Breast epithelium (tissue), 3 donors: Measurements from ENCODE around the gene BFSP2.

ENCODE experiments used
- POLR2A ChIP-seq: fragments of 450-650 bp; IDR thresholded peaks from one replicate; pipeline ENCODE4 v1.6.1; 2016; ENCODE audit warnings: antibody characterized with exemption, mild to moderate bottlenecking, moderate library complexity
- TF ChIP-seq, protein P1 (sequence below), 3 donors: fragments of 450-650 bp; IDR thresholded peaks; one replicate each; pipeline ENCODE4 v1.5.1; 2016 to 2017; ENCODE audit warnings: antibody characterized with exemption in 3 of 3, mild to moderate bottlenecking in 3 of 3, moderate library complexity in 3 of 3

DNA sequence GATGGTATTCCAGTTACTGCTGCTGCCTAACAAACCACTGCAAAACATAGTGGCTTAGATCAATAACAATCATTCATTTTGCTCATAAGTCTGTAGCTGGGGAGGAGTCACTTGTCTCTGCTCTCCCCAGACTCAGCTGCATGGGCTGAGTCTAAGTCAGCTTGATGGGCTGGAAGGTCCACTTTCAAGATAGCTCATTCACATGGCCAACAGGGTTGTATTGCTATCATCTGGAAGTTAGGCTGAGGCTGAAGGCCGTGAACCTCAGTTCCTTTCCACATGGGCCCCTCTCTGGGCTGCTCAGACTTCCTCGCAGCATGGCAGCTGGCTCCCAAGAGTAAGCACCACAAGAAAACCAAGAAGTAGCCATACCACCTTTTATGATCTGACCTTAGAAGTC is 28.7 kb upstream of the BFSP2 start:
- TF ChIP-seq, protein P1, sequence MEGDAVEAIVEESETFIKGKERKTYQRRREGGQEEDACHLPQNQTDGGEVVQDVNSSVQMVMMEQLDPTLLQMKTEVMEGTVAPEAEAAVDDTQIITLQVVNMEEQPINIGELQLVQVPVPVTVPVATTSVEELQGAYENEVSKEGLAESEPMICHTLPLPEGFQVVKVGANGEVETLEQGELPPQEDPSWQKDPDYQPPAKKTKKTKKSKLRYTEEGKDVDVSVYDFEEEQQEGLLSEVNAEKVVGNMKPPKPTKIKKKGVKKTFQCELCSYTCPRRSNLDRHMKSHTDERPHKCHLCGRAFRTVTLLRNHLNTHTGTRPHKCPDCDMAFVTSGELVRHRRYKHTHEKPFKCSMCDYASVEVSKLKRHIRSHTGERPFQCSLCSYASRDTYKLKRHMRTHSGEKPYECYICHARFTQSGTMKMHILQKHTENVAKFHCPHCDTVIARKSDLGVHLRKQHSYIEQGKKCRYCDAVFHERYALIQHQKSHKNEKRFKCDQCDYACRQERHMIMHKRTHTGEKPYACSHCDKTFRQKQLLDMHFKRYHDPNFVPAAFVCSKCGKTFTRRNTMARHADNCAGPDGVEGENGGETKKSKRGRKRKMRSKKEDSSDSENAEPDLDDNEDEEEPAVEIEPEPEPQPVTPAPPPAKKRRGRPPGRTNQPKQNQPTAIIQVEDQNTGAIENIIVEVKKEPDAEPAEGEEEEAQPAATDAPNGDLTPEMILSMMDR (IDR thresholded peaks at IDR 0.05): no peak
- TF ChIP-seq POLR2A: no peak
